ENCODE measurements around the gene IRF8.
"Not testable (repeated sequence)": the region's sequence is repeated elsewhere in the genome, so short reads cannot be mapped to it uniquely, and the experiment has no call there.

Gene IRF8

DNA sequence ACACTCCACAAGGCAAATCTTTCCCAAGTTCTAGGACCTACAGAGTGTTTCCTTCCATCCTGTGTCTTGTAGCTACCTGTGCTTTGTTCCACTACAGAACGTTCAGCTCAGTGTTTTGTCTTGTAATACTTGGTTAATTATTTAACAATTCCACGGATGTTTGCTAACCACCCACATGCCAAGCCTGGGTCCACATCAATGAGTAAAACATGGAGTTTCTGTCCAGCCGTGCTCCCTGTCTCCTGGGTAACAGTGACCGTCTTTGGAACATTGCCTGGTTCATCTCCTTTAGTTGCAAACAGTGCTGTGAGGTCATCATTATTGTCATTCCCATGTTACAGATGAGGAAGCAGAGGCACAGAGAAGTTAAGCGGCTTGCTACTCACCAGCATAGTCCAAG lies 41.3 kb downstream of the IRF8 start:
- no peak for DNase-seq

- no peak for DNase-seq
Measured at GRCh38 chr16:85941863-85942644, 43.1 kb downstream of the IRF8 start.

- not testable (repeated sequence) for DNase-seq
Measured at GRCh38 chr16:85942659-85943058, 43.7 kb downstream of the IRF8 start.

- DNase-seq: no peak
Measured at GRCh38 chr16:85943711-85944110, 44.7 kb downstream of the IRF8 start.

GRCh38 chr16:85944572-85945423 lies 45.8 kb downstream of the IRF8 start:
- no peak for DNase-seq

GRCh38 chr16:85945424-85945751 lies 46.4 kb downstream of the IRF8 start:
- DNase-seq: no peak

DNA sequence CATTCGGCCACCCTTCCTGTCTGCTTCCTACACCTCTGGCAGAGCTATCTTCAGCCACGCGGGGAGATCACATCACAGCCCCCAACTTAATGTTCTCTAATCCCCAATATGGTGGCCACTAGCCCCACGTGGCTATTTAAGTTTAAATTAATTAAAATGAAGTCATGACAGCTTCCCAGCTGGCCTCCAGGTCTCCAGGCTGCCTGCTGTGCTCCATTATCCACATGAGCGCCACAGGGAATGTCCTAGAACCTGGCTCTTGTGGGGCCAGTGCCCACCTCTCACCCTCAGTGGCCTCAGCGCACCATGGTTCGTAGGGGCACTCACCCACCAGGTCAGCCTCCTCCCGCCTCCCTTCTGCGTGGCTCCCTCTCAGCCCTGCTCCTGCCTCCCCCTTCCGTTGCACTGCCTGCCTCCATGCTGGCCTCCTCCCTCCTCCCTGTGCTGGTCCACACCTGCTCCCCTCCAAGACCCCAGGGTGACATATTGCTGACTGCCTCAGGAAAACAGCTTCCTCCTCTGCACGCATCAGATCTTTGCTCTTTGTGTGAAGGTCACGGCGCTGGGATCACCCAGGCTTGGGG lies 47.7 kb downstream of the IRF8 start:
- no peak for DNase-seq

- DNase-seq: peak; percentile 59
Measured at GRCh38 chr16:85947230-85948137, 48.5 kb downstream of the IRF8 start.

DNA sequence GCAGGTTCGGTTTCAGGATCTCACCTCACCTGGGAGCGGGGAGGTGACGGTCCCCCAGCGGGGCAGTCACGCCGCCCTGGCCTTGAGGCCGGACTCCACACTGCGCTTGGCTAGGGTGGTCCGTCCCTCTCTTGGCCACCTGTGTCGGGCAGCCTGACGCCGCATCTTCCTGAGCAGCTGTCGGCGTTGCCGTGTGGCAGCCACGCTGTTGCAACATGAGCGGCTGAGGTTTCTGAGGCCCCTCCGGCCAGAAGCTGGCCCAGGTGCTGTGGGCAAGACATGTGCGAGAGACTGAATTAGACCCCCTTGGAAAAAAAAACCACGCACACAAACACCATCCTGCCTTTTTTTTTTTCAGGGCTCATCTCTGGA lies 49.2 kb downstream of the IRF8 start:
- DNase-seq: no peak

- no peak for DNase-seq
Measured at GRCh38 chr16:85948616-85949265, 49.8 kb downstream of the IRF8 start.

DNA sequence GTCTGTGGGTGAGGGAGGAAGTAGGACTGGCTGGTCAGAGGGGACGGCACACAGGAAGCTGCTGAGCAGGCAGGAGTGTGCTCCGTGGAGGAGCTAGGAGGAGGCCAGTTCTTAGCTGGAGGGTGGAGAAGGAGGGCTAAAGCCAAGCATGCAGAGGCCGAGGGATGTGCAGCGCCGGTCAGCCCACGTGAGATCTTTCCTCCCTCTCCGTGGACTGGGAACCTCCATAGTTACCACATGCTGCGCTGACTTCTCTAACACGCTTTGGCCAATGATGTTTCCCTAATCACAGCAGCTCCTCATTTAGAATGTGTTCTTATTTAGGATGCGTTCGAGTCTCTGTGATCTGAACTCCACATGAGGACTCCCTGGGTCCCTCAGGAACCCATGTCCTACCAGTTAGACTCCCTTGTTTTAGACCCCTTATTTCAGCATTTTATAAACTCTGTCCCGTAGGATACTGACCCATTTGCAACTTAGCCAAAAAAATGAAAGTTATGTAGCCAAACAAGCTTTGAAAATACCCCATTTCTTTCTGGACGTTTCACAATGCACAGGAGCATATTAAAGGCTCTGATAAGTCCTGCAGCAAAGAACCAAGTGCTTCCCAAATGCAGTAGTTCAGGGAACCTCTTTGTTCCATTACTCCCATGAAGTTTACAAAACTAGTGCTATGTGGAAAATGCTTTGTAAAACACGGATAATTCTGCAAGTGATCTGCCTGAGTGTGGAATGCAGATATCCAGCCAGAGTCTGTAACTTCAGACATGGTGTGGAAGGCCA lies 51.4 kb downstream of the IRF8 start:
- no peak for DNase-seq

- DNase-seq: no peak
Measured at GRCh38 chr16:85952197-85952596, 53.2 kb downstream of the IRF8 start.

- DNase-seq: no peak
Measured at GRCh38 chr16:85952811-85953210, 53.8 kb downstream of the IRF8 start.

GRCh38 chr16:85954927-85955519 lies 56.1 kb downstream of the IRF8 start:
- DNase-seq: no peak

DNA sequence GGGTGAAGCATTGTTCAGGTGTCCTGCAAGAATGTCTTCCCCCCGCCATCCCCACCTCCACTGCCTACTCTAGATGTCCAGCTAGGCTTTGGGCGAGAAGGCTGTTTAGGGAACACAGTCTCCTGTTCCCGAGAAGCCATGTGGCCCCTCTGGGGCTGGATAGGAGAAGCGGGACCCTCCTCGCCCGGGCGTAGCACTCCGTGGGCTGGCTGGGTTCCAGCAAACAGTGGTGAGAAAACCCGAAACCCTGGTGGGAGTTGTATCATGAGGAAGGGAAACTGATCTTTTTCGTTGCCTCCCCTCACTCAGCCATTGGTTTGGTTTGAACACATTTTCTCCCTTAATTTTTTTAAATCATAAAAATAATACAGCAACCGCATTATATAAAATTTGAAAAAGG lies 56.6 kb downstream of the IRF8 start:
- peak; percentile 43 for DNase-seq

GRCh38 chr16:85956426-85956825 lies 57.5 kb downstream of the IRF8 start:
- DNase-seq: no peak

DNA sequence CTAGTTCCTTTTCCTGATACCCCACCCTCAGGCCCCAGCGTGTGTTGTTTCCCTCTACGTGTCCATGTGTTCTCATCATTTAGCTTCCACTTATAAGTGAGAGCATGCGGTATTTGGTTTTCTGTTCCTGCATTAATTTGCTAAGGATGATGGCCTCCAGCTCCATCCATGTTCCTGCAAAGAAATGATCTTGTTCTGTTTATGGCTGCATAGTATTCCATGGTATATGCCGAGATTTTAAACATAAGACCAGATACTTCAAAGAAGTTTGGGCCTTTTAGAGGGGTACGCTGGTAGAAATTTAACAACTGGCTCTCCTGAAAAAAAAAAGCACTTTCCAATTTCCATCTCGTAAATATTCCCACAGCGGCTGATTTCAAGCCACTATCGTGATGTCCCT lies 59.8 kb downstream of the IRF8 start:
- DNase-seq: no peak

DNA sequence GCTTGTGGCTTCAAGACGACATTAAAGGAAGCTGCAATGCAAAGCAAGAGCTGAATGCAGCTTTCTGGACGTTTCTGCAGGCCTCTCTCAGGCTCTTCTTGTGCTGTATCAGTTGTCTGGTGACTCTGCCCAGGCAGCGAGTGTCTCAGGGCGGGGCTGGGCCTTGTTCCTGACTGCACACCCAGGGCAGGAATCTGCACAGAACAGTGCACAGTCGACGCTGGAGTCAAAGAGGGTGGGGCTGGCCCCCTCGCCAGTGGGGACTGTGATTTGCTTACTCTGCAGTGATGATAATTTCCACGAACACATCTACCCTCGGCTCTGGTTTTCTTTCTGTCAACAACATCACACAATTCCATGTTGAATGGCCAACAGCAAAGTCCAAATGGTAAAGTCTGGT lies 60.7 kb downstream of the IRF8 start:
- no peak for DNase-seq

DNA sequence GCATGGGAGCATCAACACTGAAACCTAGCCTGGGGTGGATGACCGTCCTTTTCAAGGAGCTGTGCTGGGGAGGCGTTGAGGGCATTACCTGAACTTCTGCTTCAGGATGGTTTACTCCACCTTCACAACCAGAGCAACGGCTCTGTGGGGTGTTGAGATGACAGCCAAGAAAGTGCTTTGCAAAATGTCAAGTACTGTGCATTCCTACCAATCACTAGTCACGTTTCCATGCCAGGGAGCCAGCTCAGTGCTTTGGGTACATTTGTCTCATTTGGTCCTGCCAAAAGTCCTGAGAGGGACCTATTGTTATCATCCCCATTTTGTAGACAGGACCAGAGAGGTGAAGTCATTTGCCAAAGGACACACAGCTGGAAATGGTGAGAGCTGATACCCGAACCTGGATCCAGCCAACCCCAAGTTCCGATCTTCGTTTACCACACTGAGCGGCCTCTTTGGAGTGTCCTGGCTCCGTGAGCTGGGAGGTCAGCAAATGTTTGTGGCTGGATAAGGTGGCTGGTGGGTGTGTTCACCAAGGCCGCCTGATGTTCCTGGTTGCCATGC lies 61.6 kb downstream of the IRF8 start:
- DNase-seq: no peak

DNA sequence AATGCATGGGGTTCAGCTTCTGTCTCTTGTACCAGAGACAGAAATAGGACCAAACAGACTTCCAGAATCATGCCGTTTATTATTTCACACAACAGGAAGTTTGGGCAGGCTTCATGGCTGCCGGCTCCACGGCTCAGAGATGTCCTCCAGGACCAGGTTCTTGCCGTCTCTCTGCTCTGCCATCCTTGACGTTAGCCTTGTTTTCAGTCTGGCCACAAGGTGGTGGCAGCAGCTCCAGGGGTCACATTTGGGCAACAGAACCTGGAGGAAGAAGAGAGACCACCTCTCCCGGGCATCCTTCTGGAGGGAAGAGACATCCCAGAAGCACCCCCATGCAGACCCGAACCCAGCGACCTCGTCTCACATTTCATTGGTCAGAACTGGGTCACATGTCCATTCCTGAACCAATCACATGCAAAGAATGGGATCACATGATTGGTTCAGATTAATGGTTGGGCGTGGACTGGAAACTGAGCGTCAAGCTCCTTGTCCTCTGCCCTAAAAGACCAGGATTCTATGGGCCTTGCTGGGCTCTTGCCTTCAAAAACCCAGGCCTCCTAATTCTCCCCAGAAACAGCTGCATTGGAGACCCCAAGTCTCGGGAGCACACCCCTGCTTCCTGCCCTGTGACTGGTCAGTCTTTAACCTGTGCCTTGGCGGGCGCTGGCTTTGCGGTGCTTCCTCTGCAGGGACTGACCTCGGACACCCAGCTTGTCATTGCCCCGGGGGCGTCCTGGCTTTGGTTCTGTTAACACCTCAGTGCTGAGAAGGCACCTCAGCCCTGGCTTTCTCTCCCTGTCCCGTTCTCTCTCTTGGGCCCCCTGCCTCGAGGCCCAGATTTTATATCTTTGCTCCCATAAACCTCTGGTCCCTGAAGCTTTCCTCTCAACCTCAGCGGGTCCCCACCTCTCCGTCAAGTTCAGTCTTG lies 63.3 kb downstream of the IRF8 start:
- DNase-seq: no peak

Data from stimulated activated CD4-positive, alpha-beta T cell treated with anti-CD3 and anti-CD28 coated beads, Interleukin-4, amount 100 ng/mL, for 1 hour (primary cell).